ENCODE results near the gene FGFR2.

- TF ChIP-seq, protein P1, sequence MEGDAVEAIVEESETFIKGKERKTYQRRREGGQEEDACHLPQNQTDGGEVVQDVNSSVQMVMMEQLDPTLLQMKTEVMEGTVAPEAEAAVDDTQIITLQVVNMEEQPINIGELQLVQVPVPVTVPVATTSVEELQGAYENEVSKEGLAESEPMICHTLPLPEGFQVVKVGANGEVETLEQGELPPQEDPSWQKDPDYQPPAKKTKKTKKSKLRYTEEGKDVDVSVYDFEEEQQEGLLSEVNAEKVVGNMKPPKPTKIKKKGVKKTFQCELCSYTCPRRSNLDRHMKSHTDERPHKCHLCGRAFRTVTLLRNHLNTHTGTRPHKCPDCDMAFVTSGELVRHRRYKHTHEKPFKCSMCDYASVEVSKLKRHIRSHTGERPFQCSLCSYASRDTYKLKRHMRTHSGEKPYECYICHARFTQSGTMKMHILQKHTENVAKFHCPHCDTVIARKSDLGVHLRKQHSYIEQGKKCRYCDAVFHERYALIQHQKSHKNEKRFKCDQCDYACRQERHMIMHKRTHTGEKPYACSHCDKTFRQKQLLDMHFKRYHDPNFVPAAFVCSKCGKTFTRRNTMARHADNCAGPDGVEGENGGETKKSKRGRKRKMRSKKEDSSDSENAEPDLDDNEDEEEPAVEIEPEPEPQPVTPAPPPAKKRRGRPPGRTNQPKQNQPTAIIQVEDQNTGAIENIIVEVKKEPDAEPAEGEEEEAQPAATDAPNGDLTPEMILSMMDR (IDR thresholded peaks at IDR 0.05; ENCODE audit: insufficient read depth, low read depth, low read length): no peak
- no peak for TF ChIP-seq EZH2 (IDR thresholded peaks at IDR 0.05; ENCODE audit: insufficient read depth, low read length)
These were observed 20.7 kb downstream of the FGFR2 start for GRCh38 chr10:121577568-121577967.

Measured in astrocyte (in vitro differentiated cells and primary cell).